NCI-H345 treated with DMSO at 0.1 percent for 48 hours (cell line): ENCODE results near the gene PTPRG.

Source experiments
- DNase-seq: peaks from one replicate; lab custom pipeline; 2025; ENCODE audit not compliant: unreplicated experiment; lab: John Stamatoyannopoulos, UW

The PTPRG gene

DNA sequence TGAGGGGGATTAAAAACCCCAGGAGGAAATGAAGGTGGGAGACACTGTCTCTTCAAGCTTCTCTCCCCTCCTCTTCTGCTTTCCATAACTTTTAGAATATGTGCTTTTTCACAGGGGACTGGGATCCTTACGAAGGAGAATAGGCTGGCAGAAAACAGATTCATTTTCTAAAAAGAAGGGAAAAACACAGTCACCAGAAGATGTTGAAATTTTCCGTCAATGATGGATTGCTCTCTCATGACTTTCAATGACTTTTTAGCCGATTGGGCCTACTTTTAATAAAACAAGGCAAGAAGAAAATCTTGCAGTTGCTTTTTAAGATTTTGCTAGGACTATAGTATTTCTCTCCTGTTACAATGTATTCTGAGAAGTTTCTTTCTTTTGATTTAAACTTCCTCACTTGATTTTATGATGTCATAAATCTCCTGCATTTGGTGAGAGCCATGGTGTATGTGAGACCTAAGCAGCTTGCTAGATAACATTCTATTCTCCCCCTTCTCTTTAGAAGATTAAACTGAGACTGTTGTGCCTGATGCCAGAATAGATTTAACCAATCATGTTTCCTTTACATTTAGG, 570.7 kb downstream of the PTPRG start:
- DNase-seq: no peak

- no peak for DNase-seq
These were observed 571.6 kb downstream of the PTPRG start for GRCh38 chr3:62133015-62133414.

- no peak for DNase-seq
These were observed 572.7 kb downstream of the PTPRG start for GRCh38 chr3:62134061-62134496.

- DNase-seq: no peak
These were observed 574.4 kb downstream of the PTPRG start for GRCh38 chr3:62135741-62136140.

DNA sequence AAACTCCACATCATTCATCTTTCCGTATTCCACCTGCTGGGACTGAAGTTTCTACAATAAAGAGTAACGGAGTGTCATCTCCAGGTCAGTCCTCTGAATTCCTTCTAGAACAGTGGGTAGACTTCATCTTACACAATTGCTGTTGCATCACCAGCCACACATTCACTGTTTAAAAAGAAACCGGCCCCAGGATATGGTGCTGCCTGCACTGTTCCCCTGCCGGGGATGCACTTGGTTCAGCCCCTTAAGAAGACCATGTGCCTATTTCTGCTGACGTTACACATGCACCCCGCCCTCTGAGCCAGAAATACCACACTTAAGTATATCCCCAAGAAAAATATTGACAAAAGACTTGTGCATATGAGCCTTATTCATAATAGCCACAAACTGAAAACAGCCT, 578.6 kb downstream of the PTPRG start:
- DNase-seq: no peak

GRCh38 chr3:62142331-62143085, 581.1 kb downstream of the PTPRG start:
- no peak for DNase-seq

- DNase-seq: no peak
These were observed 582.6 kb downstream of the PTPRG start for GRCh38 chr3:62143843-62144450.

- no peak for DNase-seq
These were observed 583.1 kb downstream of the PTPRG start for GRCh38 chr3:62144482-62144881.

DNA sequence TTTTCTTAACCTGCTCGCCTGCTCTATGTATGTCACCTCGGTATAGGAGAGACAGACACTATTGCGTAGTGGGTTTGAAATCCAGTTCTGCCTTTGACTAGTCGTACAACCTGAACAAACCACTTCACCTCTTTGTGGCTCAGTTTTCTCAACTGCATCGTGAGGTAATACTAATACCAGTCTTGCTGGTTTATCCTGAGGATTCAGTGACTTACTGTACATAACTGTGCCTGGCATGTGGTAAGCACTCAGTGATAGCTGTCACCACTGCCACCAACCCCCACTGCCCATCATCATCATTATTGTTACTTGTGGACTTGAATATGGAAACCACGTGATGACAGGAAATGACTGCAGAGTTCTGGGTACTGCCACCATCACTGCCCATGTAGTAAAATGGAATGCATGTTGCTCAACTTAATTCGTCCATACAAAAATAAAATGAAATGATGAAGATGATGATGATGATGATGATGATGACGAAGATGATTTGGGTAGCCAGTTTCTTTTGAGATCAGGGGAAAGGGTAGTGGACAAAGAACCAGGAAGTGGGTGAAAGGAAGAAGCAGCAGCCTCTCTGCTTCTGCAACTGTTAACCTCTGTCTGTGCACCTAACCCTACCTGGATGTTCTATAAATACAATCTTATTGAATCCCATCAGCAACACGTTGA, 583.9 kb downstream of the PTPRG start:
- no peak for DNase-seq

GRCh38 chr3:62149539-62149938, 588.2 kb downstream of the PTPRG start:
- no peak for DNase-seq

DNA sequence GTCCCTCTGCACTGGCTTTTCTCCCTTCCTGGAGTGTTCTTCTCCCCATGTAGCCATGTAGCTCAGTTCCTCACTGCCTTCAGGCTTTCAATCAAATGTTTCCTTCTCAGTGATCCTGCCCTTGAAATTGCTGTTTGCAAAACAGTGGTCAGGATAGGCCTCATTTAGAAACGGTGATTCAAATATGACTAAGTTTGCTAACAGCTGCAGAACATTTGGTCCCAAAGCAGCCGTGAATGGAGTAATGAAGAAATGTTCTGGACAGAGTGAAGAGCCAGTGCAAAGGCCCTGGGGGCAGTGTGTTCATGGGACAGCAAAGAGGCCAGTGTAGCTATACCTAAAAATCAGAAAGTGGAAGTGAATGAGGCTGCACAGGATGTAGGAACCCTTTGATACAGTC, 588.6 kb downstream of the PTPRG start:
- no peak for DNase-seq

DNA sequence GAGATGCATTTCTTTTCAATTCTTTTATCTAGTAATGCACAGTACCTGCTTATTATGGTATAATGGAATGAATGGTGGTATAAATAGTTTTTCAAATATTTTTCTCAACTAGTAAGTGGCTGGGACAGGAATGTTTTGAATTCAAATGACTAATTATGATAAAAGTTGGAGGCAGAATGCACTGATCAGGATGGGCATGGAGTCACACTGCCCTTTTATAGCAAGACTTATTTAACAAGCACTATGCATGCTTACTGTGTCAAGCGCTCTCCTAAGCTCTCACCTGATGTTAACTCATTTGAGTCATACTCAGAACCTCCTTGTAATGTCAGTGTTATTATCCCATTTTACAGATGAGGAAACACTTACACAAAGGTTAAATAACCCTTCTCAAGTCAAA, 590.2 kb downstream of the PTPRG start:
- DNase-seq: no peak

DNA sequence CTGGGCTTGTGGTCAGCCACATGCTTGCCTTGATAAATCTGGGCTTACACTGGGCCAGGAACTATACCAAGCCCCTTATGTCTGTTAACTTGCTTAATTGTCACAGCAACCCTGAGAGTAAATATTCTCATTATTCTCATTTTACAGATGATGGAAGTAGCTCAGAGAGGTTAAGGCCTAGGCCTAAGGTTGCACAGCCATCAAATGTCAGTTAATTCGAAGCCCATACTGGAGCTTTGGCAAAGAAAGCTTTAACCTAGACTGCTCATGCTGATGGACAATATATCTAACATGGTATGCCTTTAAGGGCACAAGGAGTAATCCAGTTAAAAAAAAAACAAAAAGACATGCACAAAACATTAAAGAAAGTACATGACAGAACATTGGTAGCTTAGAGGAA, 591.9 kb downstream of the PTPRG start:
- DNase-seq: no peak

- DNase-seq: no peak
These were observed 593.2 kb downstream of the PTPRG start for GRCh38 chr3:62154457-62155148.

DNA sequence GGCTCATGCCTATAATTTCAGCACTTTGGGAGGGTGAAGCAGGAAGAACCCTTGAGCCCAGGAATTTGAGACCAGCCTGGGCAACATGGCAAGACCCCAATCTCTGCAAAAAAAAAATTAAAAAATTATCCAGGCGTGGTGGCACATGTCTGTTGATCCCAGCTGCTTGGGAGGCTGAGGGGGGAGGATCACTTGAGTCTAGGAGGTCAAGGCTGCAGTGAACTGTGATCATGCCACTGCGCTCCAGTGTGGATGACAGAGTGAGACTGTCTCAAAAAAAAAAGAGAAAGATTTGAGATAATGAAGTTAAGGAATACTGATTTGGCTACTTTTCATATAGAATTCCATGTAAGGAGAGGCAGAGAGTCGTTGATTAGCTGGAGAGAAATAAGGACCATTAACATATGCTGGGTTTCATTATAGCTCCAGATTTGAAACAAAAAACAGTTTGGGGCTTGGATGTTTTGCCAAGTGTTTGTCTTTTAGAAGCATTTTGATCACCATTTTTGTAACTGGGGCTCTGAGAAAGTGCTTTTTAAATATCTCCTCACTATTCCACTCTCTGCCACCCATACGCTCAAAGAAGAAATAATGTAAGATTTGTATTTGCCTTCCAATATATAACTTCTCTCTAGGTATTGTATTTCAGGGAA, 597.8 kb downstream of the PTPRG start:
- no peak for DNase-seq

- DNase-seq: no peak
These were observed 598.3 kb downstream of the PTPRG start for GRCh38 chr3:62159709-62160092.

DNA sequence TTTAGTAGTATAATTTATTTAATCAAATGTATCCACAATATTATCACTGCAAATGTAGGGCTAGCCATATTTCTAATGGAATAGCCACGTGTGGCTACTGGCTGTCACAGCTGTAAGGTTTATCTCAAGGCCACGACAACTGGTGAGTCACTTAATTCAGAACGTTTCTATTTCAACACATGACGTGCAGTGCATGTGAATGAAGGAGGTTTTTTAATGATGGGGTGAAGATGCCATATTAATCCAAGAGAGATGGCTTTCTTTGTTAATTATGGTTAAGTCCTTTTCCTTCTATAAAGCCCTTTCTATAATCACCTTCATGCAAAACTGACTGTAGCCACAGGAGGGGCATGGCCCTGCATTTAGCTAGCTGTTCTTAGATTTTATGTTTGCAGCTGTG, 600.0 kb downstream of the PTPRG start:
- DNase-seq: no peak

DNA sequence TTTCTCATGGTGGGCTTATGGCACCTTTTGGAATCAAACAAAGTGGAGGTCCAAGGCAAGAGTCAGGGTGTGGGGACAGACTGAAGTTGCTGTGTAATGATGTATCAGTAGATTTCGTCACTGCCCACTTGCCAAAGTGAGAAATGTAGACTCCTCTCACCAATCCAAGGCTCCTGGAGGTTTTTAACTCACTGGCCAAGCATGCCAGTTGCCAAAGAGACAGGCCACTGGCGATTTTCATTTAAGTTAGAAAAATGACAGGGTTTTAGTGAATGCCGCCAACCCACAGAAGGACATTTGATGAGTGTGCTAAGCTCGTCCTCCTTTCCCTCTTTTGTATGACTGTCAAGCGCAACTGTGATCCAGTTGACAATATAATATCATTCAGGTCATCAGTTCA, 602.8 kb downstream of the PTPRG start:
- DNase-seq: no peak

GRCh38 chr3:62164746-62165145, 603.4 kb downstream of the PTPRG start:
- DNase-seq: no peak

GRCh38 chr3:62167566-62168262, 606.3 kb downstream of the PTPRG start:
- DNase-seq: no peak
